Renal pelvis (tissue), 4 donors: Measurements from ENCODE around the gene MAMDC2. TPM values are rescaled to one million over a fixed set of nuclear protein-coding genes. Genes with fewer than 3 reads are reported as not detected.
"Not testable (repeated sequence)": the region's sequence is repeated elsewhere in the genome, so short reads cannot be mapped to it uniquely, and the experiment has no call there.

Experiments used
- DNase-seq: peaks from one replicate; pipeline ENCODE4 v3.0.0-alpha.2; 2013
- polyA plus RNA-seq, 3 donors: library from polyadenylated mRNA; unstranded; fragments of 120-200 nt; gene quantifications; one replicate each; pipeline ENCODE4 v1.2.1, GENCODE V29; 2013; ENCODE audit not compliant: insufficient read length in 3 of 3

MAMDC2 gene
- polyA plus RNA-seq, 3 donors, result 6.0 to 7.3 (median 6.9) TPM

GRCh38 chr9:70035691-70036090 is 8.0 kb upstream of the MAMDC2 start:
- no peak for DNase-seq

- DNase-seq, result no peak
Measured at GRCh38 chr9:70036641-70037040, 7.0 kb upstream of the MAMDC2 start.

GRCh38 chr9:70038171-70038621 is 5.5 kb upstream of the MAMDC2 start:
- not testable (repeated sequence) for DNase-seq

- no peak for DNase-seq
Measured at GRCh38 chr9:70040376-70040903, 3.2 kb upstream of the MAMDC2 start.

- no peak for DNase-seq
Measured at GRCh38 chr9:70042461-70043215, 1.0 kb upstream of the MAMDC2 start.

GRCh38 chr9:70043285-70043684 is 363 bp upstream of the MAMDC2 start:
- peak; percentile 36 for DNase-seq

GRCh38 chr9:70044490-70045307 is 1.1 kb downstream of the MAMDC2 start:
- DNase-seq, result peak; percentile 8

GRCh38 chr9:70045452-70045851 is 1.8 kb downstream of the MAMDC2 start:
- DNase-seq, result no peak

- DNase-seq, result no peak
Measured at GRCh38 chr9:70046274-70047070, 2.8 kb downstream of the MAMDC2 start.

GRCh38 chr9:70049236-70049635 is 5.6 kb downstream of the MAMDC2 start:
- no peak for DNase-seq

GRCh38 chr9:70049672-70050271 is 6.1 kb downstream of the MAMDC2 start:
- no peak for DNase-seq

- no peak for DNase-seq
Measured at GRCh38 chr9:70052768-70053167, 9.1 kb downstream of the MAMDC2 start.

GRCh38 chr9:70053864-70054263 is 10.2 kb downstream of the MAMDC2 start:
- no peak for DNase-seq

- DNase-seq, result no peak
Measured at GRCh38 chr9:70054521-70054920, 10.9 kb downstream of the MAMDC2 start.

- DNase-seq, result no peak
Measured at GRCh38 chr9:70055406-70056210, 12.0 kb downstream of the MAMDC2 start.

- no peak for DNase-seq
Measured at GRCh38 chr9:70056211-70056944, 12.7 kb downstream of the MAMDC2 start.

GRCh38 chr9:70058569-70059116 is 15.0 kb downstream of the MAMDC2 start:
- DNase-seq, result no peak

GRCh38 chr9:70060148-70060882 is 16.7 kb downstream of the MAMDC2 start:
- DNase-seq, result no peak
